ENCODE results near the gene LAMA2.

- TF ChIP-seq, protein P1, sequence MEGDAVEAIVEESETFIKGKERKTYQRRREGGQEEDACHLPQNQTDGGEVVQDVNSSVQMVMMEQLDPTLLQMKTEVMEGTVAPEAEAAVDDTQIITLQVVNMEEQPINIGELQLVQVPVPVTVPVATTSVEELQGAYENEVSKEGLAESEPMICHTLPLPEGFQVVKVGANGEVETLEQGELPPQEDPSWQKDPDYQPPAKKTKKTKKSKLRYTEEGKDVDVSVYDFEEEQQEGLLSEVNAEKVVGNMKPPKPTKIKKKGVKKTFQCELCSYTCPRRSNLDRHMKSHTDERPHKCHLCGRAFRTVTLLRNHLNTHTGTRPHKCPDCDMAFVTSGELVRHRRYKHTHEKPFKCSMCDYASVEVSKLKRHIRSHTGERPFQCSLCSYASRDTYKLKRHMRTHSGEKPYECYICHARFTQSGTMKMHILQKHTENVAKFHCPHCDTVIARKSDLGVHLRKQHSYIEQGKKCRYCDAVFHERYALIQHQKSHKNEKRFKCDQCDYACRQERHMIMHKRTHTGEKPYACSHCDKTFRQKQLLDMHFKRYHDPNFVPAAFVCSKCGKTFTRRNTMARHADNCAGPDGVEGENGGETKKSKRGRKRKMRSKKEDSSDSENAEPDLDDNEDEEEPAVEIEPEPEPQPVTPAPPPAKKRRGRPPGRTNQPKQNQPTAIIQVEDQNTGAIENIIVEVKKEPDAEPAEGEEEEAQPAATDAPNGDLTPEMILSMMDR (IDR thresholded peaks at IDR 0.05; ENCODE audit: low read depth, low read length) = no peak
- no peak for TF ChIP-seq EZH2phosphoT487 (IDR thresholded peaks at IDR 0.05; ENCODE audit: low read depth)
These were observed 682.4 kb downstream of the LAMA2 start for GRCh38 chr6:129565366-129565765.
